ENCODE measurements around the gene SLC7A7.

GRCh38 chr14:22808388-22809209 lies 6.6 kb downstream of the SLC7A7 start:
- no peak for TF ChIP-seq CTCF (conservative IDR thresholded peaks at IDR 0.05 in 1 of 2, IDR thresholded peaks at IDR 0.05 in 1 of 2; ENCODE audit: low read depth in 1 of 2, low read length in 2 of 2)
- no peak for TF ChIP-seq EZH2 (IDR thresholded peaks at IDR 0.05; ENCODE audit: low read length, missing control alignments)

Measured in fibroblast of lung (primary cell).